WTC11 (cell line): ENCODE measurements around the gene PDZD2.

Source experiments
- JUN ChIP-seq: sonication (generic); formaldehyde crosslinking; IDR thresholded peaks from 2 replicates; pipeline ENCODE4 v1.8.0; 2023; ENCODE audit warnings: mild to moderate bottlenecking, missing genetic modification reagents
- NR1H2 ChIP-seq: sonication (generic); formaldehyde crosslinking; IDR thresholded peaks from 2 replicates; pipeline ENCODE4 v1.9.0; 2021; ENCODE audit warnings: mild to moderate bottlenecking, moderate library complexity, missing genetic modification reagents

DNA sequence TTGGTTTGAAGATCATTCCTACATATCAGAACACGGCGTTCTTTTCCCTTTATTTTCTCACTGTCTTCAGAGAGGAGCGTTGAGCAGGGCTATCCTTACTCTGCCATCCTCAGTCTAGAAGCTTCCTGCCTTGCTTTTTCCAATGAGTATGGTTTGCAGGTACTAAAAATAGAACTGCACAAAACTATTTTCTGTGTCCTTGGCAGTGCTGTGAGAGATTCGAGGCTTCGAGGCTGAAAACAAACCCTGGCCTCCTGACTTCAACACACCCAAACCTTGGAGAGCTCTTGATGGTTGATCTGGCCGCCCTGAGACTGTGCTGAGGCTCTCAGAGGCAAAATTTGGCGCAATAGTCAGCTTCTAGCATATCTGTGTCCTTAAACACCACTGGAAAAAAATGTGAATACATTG, 456.3 kb downstream of the PDZD2 start:
- no peak for TF ChIP-seq NR1H2 (CRISPR knock-in tag)
- TF ChIP-seq JUN (CRISPR knock-in tag): no peak
